NCI-H524 (cell line): ENCODE data around the gene SPOCK1.

ENCODE experiments used
- DNase-seq, 2 experiments: peaks; one replicate each; lab custom pipeline; 2025; lab: John Stamatoyannopoulos, UW

Gene SPOCK1

DNA sequence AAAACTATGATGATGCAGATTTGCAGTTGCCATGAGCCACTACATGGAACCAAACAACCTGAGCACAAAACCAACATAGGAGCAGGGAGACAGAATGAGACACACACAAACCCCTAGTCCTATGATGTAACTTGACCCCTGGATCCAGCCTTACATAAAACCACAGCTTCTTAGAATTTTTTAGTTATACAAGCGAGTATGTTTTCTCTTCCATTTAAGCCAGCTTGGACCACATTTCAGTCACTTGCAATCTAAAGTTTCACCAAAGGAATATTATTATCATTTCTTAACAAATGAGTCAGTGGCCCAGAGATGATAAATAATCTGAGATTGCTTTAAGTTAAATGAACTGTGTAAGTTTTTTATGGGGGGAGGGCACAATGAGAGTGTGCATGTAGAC is 6.8 kb downstream of the SPOCK1 start:
- no peak for DNase-seq

DNA sequence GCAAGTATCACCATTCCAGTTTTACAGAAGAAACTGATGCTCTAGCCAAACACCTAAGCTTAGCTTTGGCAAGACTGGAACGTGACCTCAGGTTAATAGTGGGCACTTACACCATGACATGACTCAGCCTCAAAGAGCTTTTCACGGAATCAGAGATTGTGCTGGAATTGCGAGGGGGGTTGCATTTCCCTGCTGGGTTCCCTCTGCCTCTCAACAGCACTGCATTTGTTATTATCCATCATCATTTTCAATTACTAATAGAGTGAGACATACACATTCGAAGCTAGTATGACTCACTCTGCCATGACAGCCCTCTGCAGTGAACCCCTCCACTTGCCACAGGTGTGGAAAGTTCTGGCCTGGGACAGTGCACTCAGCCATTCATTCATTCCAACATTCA is 8.0 kb downstream of the SPOCK1 start:
- DNase-seq: no peak

DNA sequence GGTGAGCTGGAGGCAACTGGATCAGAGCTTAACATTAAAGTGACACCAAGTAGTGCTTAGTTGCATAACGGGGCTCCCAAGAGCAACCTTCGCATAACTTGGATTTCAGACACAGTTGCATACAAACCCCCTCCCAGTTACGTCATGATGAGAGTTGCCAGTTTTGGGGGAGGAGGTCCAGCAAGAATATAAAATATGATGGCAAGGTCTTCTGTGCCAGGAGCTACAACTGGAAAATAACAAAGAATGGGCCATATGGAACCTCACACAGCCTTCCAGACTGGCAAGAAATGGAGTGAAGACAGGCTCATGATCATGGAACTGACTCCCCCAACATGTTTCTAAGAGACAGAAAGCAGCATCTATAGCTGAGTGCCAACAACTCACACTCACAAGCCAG is 8.5 kb downstream of the SPOCK1 start:
- DNase-seq: no peak

DNA sequence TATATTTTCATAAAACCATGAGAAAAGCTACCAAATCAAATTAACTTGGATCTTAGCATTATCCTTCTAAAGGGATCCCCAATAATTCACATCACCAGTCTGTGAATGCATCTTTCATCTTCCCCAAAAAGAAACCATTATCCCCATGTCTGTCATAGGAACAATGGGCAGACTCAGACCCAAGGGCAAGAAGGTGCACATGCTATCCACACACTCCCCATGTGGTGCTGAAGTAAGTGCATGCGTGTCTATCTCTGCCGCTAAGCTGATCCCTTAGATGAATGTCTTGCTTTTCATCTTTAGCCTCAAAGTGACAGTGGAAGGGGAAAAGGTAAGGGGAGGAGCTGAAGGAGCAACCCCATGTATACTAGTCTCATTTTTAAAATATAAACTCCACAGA is 10.2 kb downstream of the SPOCK1 start:
- no peak for DNase-seq

DNA sequence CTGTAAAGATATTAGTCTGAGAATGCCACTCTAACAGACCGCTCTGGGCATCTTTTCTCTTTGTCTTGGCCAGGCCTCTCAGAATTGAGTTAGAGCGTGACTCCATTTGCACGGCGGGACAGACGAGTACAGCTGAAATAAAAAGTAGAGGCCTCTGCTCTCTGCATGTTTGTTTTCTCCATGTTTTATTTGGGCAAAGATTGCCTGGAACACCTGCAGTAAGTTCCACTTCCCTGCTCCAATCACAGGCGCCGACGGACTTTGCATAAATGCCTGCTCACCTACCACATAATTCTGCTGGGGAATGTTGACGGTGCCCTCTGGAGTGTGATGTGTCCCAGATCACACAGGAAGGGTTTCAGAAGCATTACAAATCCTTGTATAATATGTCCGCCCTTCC is 10.6 kb downstream of the SPOCK1 start:
- no peak for DNase-seq

DNA sequence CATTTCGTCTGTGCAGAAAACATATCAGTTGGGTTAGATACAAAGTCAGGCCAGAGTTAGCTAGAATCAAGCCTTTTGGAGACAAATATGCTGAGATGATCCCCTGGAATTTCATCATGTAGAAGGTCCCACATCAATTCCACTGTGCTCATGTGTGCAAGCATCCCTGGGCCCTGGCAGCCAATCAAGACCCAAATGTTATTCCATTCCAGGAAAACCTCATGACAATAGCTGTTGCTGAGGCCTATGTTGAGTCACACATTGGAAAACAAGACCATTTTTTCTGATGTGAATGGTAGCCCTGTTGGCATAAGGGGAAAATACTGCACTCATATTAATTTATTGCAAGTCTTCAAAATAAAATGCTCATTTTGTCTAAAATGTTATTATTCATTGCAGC is 11.5 kb downstream of the SPOCK1 start:
- DNase-seq: no peak

DNA sequence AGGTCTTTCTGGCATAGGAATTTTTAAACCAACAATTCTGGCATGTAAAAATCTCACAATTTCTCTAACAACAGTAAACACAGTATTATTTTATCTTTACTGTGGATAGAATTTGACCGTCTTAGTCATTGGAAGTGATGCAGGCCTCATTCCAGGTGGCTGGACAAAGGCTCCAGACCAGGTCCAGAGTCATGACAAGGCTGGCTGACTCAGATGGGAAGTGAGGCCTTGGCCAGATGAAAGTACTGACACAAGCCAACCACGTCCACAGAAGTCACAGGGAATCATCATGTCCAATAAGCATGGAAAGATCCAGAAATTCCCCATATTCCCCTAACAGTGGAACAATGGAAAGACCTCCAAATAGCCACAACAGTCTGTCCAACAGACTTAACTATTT is 12.4 kb downstream of the SPOCK1 start:
- DNase-seq: no peak

DNA sequence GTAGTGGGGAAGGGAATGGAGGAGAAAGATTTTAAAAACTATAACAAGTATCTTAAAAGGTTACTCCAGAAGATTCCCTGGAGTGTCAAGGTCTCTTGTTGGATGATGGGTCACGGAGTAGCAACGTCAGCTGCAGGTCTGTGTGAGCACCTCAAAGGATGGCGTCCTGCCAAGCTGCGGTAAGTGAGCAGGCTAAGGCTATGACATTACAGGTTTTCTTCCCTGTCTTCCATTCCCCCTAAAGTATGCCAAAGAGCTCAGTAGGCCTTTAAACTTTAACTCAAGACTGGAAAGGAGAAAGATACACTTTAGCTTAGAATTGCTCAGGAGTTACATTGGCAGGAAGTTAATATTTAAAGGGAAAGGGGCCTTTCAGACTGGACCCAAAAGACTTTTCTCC is 17.5 kb downstream of the SPOCK1 start:
- DNase-seq: no peak

DNA sequence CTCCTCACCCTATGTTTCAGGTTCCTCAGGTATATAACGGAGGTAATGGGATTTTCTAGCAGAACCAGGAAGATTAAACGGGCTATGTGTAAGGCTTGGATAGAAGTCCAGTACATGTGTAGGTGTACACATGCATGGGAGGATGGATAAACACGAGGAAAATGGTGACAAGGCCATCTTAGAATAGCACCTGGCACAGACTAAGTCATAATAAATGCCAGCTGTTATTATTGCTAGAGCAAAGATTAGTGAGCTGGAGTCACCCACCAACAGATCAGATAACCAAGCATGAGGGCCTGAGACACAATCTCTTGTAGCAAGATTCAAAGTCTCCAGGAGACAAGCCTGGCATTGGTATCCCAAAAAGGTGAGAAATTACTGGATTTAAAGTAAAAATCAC is 21.1 kb downstream of the SPOCK1 start:
- DNase-seq: peak; percentile 18 to 79

DNA sequence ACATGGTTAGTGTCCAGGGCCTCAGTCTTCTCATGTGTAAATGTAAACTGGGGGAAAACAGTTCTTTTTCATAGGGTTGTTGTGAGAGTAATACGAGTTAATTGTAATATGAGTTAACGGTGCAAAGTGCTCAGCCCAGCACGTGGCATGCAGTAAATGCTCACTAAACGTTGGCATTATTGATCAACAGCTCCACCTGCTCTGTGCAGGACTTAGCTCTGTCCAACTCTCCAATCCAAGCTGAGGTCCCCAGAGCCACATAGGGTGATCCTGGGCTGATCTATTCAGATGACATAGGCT is 28.3 kb downstream of the SPOCK1 start:
- DNase-seq: no peak

DNA sequence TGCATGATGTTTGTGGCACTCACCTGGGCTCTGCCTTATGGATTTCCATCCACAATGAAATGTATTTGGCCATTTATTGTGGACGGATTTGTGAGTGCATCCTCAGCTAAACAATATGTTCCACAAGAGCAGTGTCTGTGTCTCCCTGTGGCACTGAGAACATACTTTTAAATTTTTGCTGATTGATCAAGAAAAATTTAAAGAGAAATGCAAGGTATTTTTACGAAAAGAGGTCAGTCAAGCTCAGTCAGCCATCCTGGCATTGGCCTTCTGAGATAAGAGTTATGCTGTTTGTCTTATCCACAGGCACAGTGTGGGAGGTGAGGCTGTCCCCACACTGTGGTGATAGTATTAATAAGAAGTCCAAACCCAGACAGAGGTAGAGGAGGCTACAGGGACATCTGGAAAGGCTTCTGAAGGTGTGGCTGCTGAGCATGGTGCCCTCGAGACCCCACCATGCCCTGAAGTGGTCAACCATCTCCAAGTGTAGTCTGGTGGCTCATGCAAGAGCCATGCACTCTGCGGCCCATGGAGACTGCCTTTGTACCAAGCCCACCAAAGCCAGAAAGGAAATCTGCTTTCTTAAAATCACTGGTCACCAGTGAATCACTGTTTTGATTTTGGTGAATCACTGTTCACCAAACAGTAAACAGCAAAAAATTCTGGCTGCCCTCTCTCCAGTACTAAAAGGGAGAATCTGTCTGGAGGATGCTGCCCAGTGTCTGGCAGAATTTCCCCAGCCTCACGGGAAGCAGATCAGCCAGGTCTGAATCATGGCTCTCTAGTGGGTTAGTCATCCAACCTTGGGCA is 28.8 kb downstream of the SPOCK1 start:
- no peak for DNase-seq

DNA sequence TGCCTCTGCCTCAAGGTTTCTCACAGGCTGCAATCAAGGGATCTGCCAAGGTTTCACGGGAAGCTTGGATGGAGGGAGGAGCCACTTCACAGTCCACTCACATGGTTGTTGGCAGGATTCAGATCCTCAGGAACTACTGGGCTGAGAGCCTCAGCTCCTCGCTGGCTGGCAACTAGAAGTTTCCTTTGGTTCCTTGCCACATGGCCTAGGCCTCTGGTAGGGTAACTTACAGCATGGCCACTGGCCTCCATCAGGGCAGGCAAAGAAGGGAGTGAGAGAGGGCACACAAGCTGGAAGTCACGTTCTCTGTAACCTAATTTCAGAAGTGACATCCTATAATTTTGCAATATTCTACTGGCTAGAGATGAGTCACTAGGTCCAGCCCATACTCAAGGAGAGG is 32.2 kb downstream of the SPOCK1 start:
- no peak for DNase-seq

DNA sequence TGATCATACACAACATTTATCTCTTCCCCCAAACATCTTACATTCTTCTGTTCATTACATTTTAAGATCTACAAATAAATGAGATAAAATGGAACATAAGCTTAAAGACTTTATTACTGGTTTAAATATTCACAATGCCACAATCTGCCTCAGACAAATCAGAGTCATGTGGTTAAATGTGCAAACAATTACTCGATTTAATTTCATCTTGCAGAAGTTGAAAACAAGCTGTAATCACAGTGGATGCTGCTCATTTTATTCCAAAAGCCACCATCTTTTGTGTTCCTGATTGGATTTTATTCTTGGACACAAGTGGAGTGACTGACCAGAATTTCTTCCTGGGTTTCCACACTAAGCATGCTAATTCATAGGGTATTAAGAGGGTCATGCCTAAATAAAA is 33.2 kb downstream of the SPOCK1 start:
- DNase-seq: no peak

DNA sequence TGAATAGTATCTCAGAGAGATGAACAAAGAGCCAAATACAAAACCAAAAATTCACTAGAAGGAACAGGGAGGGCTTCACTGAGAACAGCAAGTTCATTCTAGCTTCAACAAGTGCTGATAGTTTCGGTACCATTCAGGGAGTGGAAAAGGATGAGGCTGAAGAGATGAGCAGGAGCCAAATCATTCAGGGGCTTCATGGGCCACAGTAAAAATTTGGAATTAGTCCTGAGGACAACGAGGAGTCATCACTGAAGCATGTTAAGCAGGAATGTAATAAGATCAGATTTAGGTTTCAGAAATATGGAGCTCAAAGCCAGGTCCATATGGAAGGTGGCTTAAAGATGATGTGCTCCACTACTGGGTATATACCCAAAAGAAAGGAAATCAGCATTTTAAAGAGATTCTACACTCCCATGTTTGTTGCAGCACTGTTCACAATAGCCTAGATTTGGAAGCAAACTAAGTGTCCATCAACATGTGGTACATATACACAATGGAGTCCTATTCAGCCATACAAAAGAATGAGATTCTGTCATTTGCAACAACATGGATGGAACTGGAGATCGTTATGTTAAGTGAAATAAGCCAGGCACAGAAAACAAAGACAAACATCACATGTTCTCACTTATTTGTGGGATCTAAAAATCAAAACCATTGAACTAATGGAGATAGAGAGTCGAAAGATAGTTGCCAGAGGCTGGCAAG is 36.2 kb downstream of the SPOCK1 start:
- no peak for DNase-seq

DNA sequence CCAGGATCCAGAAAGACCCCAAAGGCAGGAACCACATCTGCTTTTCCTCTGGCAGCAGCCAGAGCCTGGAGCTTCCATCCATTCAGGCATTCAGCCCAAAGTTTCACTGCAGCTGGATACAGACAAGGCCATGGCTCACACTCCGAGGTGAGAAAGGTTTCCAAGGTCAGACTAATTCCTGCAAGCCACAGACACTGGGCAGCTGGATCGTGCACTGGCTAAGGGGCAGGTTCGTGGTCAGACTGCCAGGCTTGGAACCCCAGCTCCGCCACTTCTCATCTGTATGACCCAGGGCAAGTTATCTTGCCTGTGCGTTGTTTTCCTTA is 36.9 kb downstream of the SPOCK1 start:
- DNase-seq: no peak

DNA sequence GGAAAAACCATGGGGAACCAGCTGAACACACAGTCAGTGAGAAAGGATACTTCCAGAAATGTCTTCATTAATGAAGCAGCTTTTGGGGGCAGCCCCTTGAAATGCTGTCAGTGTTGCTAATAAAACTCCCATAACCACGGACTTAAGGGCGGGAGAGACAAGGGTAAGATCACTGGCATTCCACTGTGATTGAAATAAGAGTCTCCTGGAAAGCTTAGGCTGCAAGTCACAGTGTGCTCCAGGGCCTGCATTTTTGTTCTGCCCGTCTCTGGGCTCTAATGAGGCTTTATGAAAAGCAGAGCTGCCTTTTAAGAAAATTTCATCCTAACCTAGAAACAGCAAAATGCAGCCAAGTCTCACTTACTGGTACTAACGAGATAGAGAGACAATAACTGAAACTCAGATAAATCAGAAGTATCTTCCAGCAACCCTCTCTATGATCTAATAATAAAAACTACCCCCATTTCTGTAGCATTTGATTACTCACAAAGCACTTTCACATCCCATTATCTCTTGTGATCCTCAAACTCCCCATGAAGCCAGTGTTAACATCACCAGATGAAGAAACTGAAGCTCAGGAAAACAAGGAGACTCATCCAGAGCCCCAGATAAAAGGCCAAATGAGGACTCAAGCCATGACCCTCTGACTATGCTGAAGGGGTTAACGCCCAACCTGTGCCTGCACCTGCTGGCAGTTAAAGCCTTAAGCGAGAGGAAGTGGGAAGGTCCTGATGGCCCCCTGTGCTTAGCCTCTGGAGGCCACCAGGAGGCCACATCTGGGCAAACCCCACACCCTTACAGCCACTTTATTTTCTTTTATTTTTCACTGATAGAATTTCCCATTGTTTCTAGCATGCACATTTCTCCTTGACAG is 37.5 kb downstream of the SPOCK1 start:
- DNase-seq: no peak

DNA sequence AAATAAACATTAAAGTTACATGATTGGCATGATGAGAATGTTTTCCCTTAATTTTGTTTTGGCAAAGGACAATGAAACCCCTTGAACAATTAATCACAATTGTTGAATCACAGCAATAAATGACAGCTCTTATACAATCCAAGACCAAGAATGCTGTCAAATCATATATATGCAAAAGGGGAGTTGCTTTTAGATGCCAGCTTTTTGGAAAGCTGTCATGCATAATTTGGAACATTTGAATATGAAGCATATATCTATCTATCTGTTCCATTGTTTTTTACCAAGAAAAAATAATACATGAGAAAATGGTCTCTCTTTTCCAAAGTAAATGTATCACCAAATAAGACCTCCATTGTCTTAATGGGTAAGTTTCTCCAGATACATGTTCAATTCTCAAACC is 44.5 kb downstream of the SPOCK1 start:
- DNase-seq: no peak

DNA sequence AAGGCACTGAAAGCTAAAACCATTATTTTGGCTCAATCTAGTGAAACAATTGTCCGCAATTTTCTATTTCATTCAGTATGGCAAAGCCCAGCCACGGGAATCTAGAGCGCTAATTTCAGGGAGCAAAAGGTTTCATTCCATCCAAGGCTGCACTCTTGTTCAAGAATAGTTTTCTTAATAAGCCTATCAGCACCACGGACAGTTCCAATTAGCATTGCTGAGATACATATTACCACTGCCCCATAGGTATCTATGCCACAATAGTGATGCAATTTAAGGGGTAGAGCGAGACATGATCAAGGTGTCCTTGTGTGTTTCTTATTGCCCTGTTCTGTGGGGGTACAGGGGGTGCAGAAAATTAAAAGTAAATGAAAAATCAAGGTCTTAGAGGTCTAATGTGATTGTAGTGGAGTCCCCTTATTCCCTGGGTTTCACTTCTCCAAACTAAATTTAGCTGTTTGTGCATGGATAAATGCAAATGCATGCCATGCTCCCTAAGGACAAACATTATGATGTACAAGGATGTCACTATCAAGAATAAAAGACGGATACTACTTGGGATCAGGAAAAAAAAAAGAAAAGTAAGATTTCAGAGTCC is 45.5 kb downstream of the SPOCK1 start:
- DNase-seq: no peak

DNA sequence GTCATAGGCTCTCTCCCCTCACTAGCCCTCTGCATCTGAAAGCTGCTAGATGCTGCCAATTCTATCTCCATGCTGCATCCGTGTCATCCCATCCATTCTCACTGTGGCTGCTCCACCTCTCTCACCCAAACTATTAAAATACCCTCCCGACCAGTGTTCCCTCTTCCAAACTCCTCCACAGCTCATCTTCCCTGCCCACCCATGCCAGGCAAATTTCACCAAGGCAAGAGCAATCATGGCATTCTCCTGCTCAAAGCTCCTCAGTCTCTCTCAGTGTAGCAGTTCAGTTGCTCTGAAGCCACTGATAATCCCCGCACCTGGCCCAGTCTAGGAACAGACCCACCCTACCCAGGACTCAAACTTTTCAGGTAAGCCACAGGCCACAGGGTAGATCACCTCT is 48.4 kb downstream of the SPOCK1 start:
- DNase-seq: no peak

DNA sequence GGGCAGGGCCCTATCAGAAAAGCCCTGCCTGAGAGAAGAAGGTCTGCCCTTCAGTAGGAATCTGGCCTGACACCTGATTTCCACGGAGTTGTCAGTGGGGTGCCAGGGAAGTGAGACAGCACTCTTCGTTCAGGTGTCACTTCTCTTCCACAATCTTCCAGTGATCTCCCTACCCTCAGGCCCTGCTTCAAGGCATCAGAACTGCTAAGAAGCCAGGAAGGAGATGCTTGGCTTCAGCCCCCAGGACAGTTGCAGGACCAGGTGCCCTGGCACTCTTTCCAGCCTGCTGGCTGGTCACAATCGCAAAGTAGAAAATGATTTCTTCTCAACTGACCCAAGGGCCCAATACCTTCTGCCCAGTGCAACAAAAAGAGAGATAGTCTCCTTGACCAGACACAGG is 50.3 kb downstream of the SPOCK1 start:
- no peak for DNase-seq

DNA sequence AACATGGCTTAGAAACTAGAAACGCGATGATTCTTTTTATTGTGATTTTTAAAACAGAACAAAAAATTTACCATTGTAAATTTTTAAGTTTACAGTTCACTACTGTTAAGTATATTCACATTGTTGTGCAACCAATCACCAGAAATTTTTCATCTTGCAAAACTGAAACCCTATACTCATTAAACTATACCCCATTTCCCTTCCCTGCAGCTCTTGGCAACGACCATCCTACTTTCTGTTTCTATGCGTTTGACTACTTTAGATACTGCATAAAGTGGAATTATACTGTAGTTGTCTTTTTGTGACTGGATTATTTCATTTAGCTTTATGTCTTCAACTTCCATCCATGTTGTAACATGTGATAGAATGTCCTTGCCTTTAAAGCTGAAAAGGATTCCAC is 52.5 kb downstream of the SPOCK1 start:
- no peak for DNase-seq

DNA sequence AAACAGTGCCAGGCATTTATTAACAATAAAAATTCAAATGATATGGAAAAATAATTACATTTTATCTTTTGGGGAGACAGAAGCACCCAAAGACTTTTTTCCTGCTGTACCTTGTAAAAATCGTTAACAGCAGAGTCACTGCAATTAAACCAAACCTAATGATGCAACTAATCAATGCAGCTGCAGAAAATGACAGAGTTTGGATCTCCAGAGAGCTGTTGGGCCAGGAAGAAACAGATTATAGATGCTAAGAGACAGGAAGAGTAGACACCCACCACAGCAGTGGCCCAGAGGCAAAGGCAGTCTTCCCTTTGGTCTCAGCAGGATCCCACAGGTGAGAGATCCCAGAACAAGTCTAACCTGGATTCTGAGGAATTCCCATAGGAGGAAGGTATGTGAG is 53.0 kb downstream of the SPOCK1 start:
- DNase-seq: no peak

DNA sequence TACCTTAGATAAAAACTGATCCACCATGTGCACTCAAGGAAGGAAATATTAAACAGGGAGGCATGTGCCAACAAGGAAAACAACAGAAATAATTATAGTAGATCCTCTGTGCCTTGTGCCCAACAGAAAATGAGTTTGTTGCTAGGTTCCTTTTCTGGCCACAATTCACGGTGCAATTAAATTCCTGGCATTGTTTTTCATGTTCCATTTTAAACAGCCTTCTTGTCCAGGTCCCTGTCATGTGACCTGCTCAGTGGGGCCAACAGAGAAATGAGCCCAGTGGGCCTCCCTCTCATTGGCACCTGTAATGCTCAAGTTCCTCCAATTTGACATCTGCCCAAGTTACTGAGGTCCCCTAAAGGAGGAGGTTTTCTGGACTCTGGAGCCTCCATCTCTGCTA is 56.5 kb downstream of the SPOCK1 start:
- DNase-seq: no peak
